Keratinocyte (primary cell): Measurements from ENCODE around the gene MIER2. TPM values are rescaled to one million over a fixed set of nuclear protein-coding genes. Genes with fewer than 3 reads are reported as not detected.

Experiments used
- DNase-seq: peaks from one replicate; pipeline ENCODE4 v3.0.0-alpha.2; 2011; ENCODE audit warnings: low read depth, missing footprints, low spot score
- FAIRE-seq: peaks from 2 replicates; lab custom pipeline; 2011; peaks lifted over from hg19 to GRCh38; lab: Jason Lieb, UNC
- H2AFZ ChIP-seq: 2 replicates; pipeline ENCODE4 v1.6.0; 2012; ENCODE audit warnings: low read length, control low read depth, inconsistent platforms; ENCODE audit not compliant: control insufficient read depth
- H3K27ac ChIP-seq: 2 replicates; pipeline ENCODE4 v1.5.1; 2011; ENCODE audit warnings: low read length; ENCODE audit not compliant: control insufficient read depth, insufficient read depth
- H3K27me3 ChIP-seq: 3 replicates; pipeline ENCODE4 v1.6.0; 2011; ENCODE audit warnings: low read length; ENCODE audit not compliant: control insufficient read depth, insufficient read depth; ENCODE audit errors: extremely low read depth
- H3K36me3 ChIP-seq, 2 experiments: 2 replicates in 1 of 2; 3 replicates in 1 of 2; pipeline ENCODE4 v1.5.1; 2011; ENCODE audit warnings: low read length in 2 of 2, mild to moderate bottlenecking in 1 of 2; ENCODE audit not compliant: control insufficient read depth in 2 of 2, insufficient read depth in 2 of 2; ENCODE audit errors: extremely low read depth in 1 of 2
- H3K4me1 ChIP-seq: 3 replicates; pipeline ENCODE4 v1.5.1; 2011; ENCODE audit warnings: low read length; ENCODE audit not compliant: control insufficient read depth, insufficient read depth; ENCODE audit errors: extremely low read depth
- H3K4me2 ChIP-seq: 3 replicates; pipeline ENCODE4 v1.6.0; 2011; ENCODE audit warnings: low read depth, low read length; ENCODE audit not compliant: control insufficient read depth, insufficient read depth; ENCODE audit errors: extremely low read depth
- H3K4me3 ChIP-seq, 3 experiments: fragments of 200-600 bp in 1 of 3; sonication (generic) in 1 of 3; 2 replicates in 2 of 3; 3 replicates in 1 of 3; pipeline ENCODE4 v1.5.1; 2011 to 2016; ENCODE audit warnings: low read length in 3 of 3, mild to moderate bottlenecking in 3 of 3, control low read depth in 2 of 3, inconsistent platforms in 1 of 3, low read depth in 1 of 3, mixed read lengths in 1 of 3, mixed run types in 1 of 3, moderate library complexity in 1 of 3; ENCODE audit not compliant: control insufficient read depth in 2 of 3, insufficient read depth in 2 of 3; ENCODE audit errors: extremely low read depth in 1 of 3
- H3K79me2 ChIP-seq: 2 replicates; pipeline ENCODE4 v1.6.0; 2012; ENCODE audit warnings: low read length; ENCODE audit not compliant: control insufficient read depth, insufficient read depth
- H3K9ac ChIP-seq: 3 replicates; pipeline ENCODE4 v1.6.0; 2011; ENCODE audit warnings: low read length; ENCODE audit not compliant: control insufficient read depth, insufficient read depth; ENCODE audit errors: extremely low read depth
- H3K9me1 ChIP-seq: 3 replicates; pipeline ENCODE4 v1.6.0; 2011; ENCODE audit warnings: low read length; ENCODE audit not compliant: control insufficient read depth, insufficient read depth; ENCODE audit errors: extremely low read depth
- H3K9me3 ChIP-seq: 2 replicates; pipeline ENCODE4 v1.5.1; 2012; ENCODE audit warnings: low read depth, low read length; ENCODE audit not compliant: control insufficient read depth
- H4K20me1 ChIP-seq: 3 replicates; pipeline ENCODE4 v1.6.0; 2011; ENCODE audit warnings: low read length; ENCODE audit not compliant: control insufficient read depth, insufficient read depth; ENCODE audit errors: extremely low read depth
- CTCF ChIP-seq, 3 experiments: IDR thresholded peaks in 1 of 3; conservative IDR thresholded peaks in 1 of 3; optimal IDR thresholded peaks in 1 of 3; 2 replicates in 2 of 3; 3 replicates in 1 of 3; pipeline versions ENCODE3 to v1.5.1; 2011; ENCODE audit warnings: low read length in 3 of 3, mild to moderate bottlenecking in 3 of 3, moderate library complexity in 2 of 3, control low read depth in 1 of 3, inconsistent platforms in 1 of 3; ENCODE audit not compliant: insufficient read depth in 2 of 3; ENCODE audit errors: extremely low read depth in 1 of 3
- EZH2 ChIP-seq: IDR thresholded peaks from one replicate; pipeline ENCODE4 v1.6.1; 2012; ENCODE audit warnings: inconsistent platforms, mild to moderate bottlenecking, low read length, moderate library complexity
- dilution Hi-C: fragments of 300-500 bp; cut with MboI; formaldehyde crosslinking; loops from one replicate; pipeline ENCODE4 v1.7.0; 2020; ENCODE audit warnings: low sequenced_read_pairs; ENCODE audit not compliant: extremely low pct_ligation_motif_present
- polyA plus RNA-seq, 5 experiments: library from polyadenylated mRNA; depleted of rRNA in 3 of 5; stranded (reverse) in 3 of 5; stranded (forward) in 1 of 5; unstranded in 1 of 5; fragments of >200 nt; gene quantifications; 1 replicate in 1 of 5; 2 replicates in 3 of 5; 3 replicates in 1 of 5; pipeline versions ENCODE4 v1.2.1 to v1.2.3, GENCODE V29; 2011 to 2012; ENCODE audit warnings: missing spikeins in 2 of 5, low read depth in 1 of 5, low replicate concordance in 1 of 5

The MIER2 gene
- polyA plus RNA-seq, 1 donor (not counting 4 experiments of a cell fraction or from before 2014, with no cell fraction given), result 16.3 TPM

GRCh38 chr19:275000-275399 lies 69.6 kb downstream of the MIER2 start:
- Histone ChIP-seq H3K79me2 (no peaks in the 10 kb centered on the region), H3K9ac (no peak overlapping the region), H3K27ac (no peak overlapping the region), H3K36me3 (no peaks in the 10 kb centered on the region), H3K9me1 (no peaks in the 10 kb centered on the region), H3K4me3 (no peak overlapping the region), H3K9me3 (no peaks in the 10 kb centered on the region), H4K20me1 (no peaks in the 10 kb centered on the region), H3K4me2 (no peak overlapping the region), H3K4me1 (no peaks in the 10 kb centered on the region), H2AFZ (no peak overlapping the region), H3K27me3 (no peaks in the 10 kb centered on the region)
- TF ChIP-seq EZH2 (no peak), CTCF (optimal IDR thresholded peaks at IDR 0.05 in 1 of 3, IDR thresholded peaks at IDR 0.05 in 1 of 3, conservative IDR thresholded peaks at IDR 0.05 in 1 of 3; ENCODE audit: extremely low read depth in 1 of 3, insufficient read depth in 2 of 3, low read length in 3 of 3) (no peak)
- dilution Hi-C loops, result no loop called here
- no peak for DNase-seq
- no peak for FAIRE-seq

- no peak for FAIRE-seq
- Histone ChIP-seq H3K27ac (no peak overlapping the region), H3K9ac (no peak overlapping the region), H3K36me3 (no peaks in the 10 kb centered on the region), H3K79me2 (no peaks in the 10 kb centered on the region), H3K9me3 (no peaks in the 10 kb centered on the region), H2AFZ (no peak overlapping the region), H3K4me2 (no peak overlapping the region), H3K4me3 (no peak overlapping the region), H3K4me1 (no peaks in the 10 kb centered on the region), H3K27me3 (no peaks in the 10 kb centered on the region), H4K20me1 (no peaks in the 10 kb centered on the region), H3K9me1 (no peaks in the 10 kb centered on the region)
- DNase-seq, result no peak
- TF ChIP-seq CTCF (optimal IDR thresholded peaks at IDR 0.05 in 1 of 3, IDR thresholded peaks at IDR 0.05 in 1 of 3, conservative IDR thresholded peaks at IDR 0.05 in 1 of 3; ENCODE audit: extremely low read depth in 1 of 3, insufficient read depth in 2 of 3, low read length in 3 of 3) (no peak), EZH2 (no peak)
- dilution Hi-C loops, result no loop called here
Observed at GRCh38 chr19:273393-273792, 71.2 kb downstream of the MIER2 start.
